Activated CD8-positive, alpha-beta memory T cell treated with anti-CD3 and anti-CD28 coated beads for 36 hours (primary cell): ENCODE results near the gene TMEM263. TPM values are rescaled to one million over a fixed set of nuclear protein-coding genes. Genes with fewer than 3 reads are reported as not detected.

Source experiments
- CTCF ChIA-PET: fragments of 350-600 bp; sonication (Branson Sonifier 250); formaldehyde crosslinking; loops from one replicate; lab custom pipeline; 2021; ENCODE audit warnings: antibody characterized with exemption; lab: Charles Lee
- POLR2A ChIA-PET: fragments of 350-600 bp; sonication (Branson Sonifier 250); formaldehyde crosslinking; loops from one replicate; lab custom pipeline; 2021; ENCODE audit warnings: antibody characterized with exemption; lab: Charles Lee
- total RNA-seq, 2 experiments: library from RNA; stranded (reverse); gene quantifications; one replicate each; pipeline ENCODE4 v1.2.3, GENCODE V29; 2021

Gene TMEM263
- total RNA-seq, 2 experiments from 2014 or later, result 27.3 to 31.2 TPM

GRCh38 chr12:106941481-106942156 is 14.1 kb upstream of the TMEM263 start:
- ChIA-PET CTCF (no interaction called here), POLR2A (no interaction called here)

- CTCF ChIA-PET, result no interaction called here
- POLR2A ChIA-PET, result no interaction called here
These were observed 12.9 kb upstream of the TMEM263 start for GRCh38 chr12:106942775-106943174.

GRCh38 chr12:106945261-106945851 is 10.4 kb upstream of the TMEM263 start:
- ChIA-PET CTCF (no interaction called here), POLR2A (no interaction called here)

GRCh38 chr12:106947461-106947860 is 8.2 kb upstream of the TMEM263 start:
- POLR2A ChIA-PET, result no interaction called here
- CTCF ChIA-PET, result interaction anchor here (0.7 kb wide), 1 partner anchor 137 kb away, joined by 3 read pairs; no protein-coding TSS in a partner anchor

- CTCF ChIA-PET, result no interaction called here
- POLR2A ChIA-PET, result no interaction called here
These were observed 5.1 kb upstream of the TMEM263 start for GRCh38 chr12:106950591-106950990.

GRCh38 chr12:106953352-106954250 is 2.1 kb upstream of the TMEM263 start:
- ChIA-PET CTCF (no interaction called here), POLR2A (no interaction called here)

- CTCF ChIA-PET, result no interaction called here
These were observed 988 bp upstream of the TMEM263 start for GRCh38 chr12:106954462-106955376.

GRCh38 chr12:106956048-106956578 is 406 bp downstream of the TMEM263 start:
- CTCF ChIA-PET, result interaction anchor here (1.5 kb wide), 1 partner anchor 12 kb away, joined by 5 read pairs; no protein-coding TSS in a partner anchor
- POLR2A ChIA-PET, result interaction anchor here (1.0 to 2.5 kb wide), 5 partner anchors 28 to 653 kb away, joined by 4 to 11 read pairs (median 5); partner anchors contain the start of genes CRY1, MTERF2 and POLR3B

More at GRCh38 chr12:106954462-106955376, 988 bp upstream of the TMEM263 start:
- POLR2A ChIA-PET, result interaction anchor here (0.6 to 2.5 kb wide), 6 partner anchors 29 to 597 kb away, joined by 3 to 11 read pairs (median 4); partner anchors contain the start of genes CRY1, MTERF2 and POLR3B

- CTCF ChIA-PET, result no interaction called here
These were observed 1.9 kb downstream of the TMEM263 start for GRCh38 chr12:106957583-106957982.

GRCh38 chr12:106960443-106960842 is 4.7 kb downstream of the TMEM263 start:
- POLR2A ChIA-PET, result no interaction called here
- CTCF ChIA-PET, result no interaction called here

More at GRCh38 chr12:106957583-106957982, 1.9 kb downstream of the TMEM263 start:
- POLR2A ChIA-PET, result no interaction called here

GRCh38 chr12:106962286-106962685 is 6.6 kb downstream of the TMEM263 start:
- POLR2A ChIA-PET, result no interaction called here
- CTCF ChIA-PET, result no interaction called here

- POLR2A ChIA-PET, result no interaction called here
- CTCF ChIA-PET, result no interaction called here
These were observed 8.8 kb downstream of the TMEM263 start for GRCh38 chr12:106964526-106964925.

- POLR2A ChIA-PET, result no interaction called here
- CTCF ChIA-PET, result no interaction called here
These were observed 15.4 kb downstream of the TMEM263 start for GRCh38 chr12:106971065-106971464.

- CTCF ChIA-PET, result no interaction called here
- POLR2A ChIA-PET, result no interaction called here
These were observed 17.8 kb downstream of the TMEM263 start for GRCh38 chr12:106973545-106973944.

GRCh38 chr12:106974511-106974910 is 18.8 kb downstream of the TMEM263 start:
- CTCF ChIA-PET, result no interaction called here
- POLR2A ChIA-PET, result no interaction called here

- ChIA-PET CTCF (no interaction called here), POLR2A (no interaction called here)
These were observed 19.4 kb downstream of the TMEM263 start for GRCh38 chr12:106975098-106975497.

- ChIA-PET POLR2A (no interaction called here), CTCF (interaction anchor here (1.1 kb wide), 1 partner anchor 11 kb away, joined by 3 read pairs; the partner anchor contains the start of gene MTERF2)
These were observed 20.4 kb downstream of the TMEM263 start for GRCh38 chr12:106975993-106976658.

- CTCF ChIA-PET, result interaction anchor here (1.1 kb wide), 1 partner anchor 10 kb away, joined by 3 read pairs; the partner anchor contains the start of gene MTERF2
- POLR2A ChIA-PET, result no interaction called here
These were observed 21.0 kb downstream of the TMEM263 start for GRCh38 chr12:106976668-106977067.
